Esophagus muscularis mucosa (tissue), 4 donors: ENCODE data around the gene NKTR. TPM values are rescaled to one million over a fixed set of nuclear protein-coding genes. Genes with fewer than 3 reads are reported as not detected.

Source experiments
- DNase-seq: peaks from one replicate; pipeline ENCODE4 v3.0.0-alpha.2; 2017; ENCODE audit errors: extremely low spot score
- H3K27ac ChIP-seq, 4 donors: fragments of 200-600 bp; sonication (generic); replicated peaks in 1 of 4; 1 replicate in 3 of 4; 2 replicates in 1 of 4; pipeline ENCODE4 v1.5.1; 2016 to 2019; ENCODE audit warnings: mild to moderate bottlenecking in 1 of 4
- H3K27me3 ChIP-seq, 4 donors: fragments of 200-600 bp; sonication (generic); one replicate each; pipeline versions ENCODE4 v1.5.1 to v1.6.0; 2016 to 2019
- H3K36me3 ChIP-seq, 4 donors: fragments of 200-600 bp; sonication (generic); one replicate each; pipeline ENCODE4 v1.5.1; 2016 to 2019
- H3K4me1 ChIP-seq, 4 donors: fragments of 200-600 bp; sonication (generic); one replicate each; pipeline ENCODE4 v1.5.1; 2016 to 2019
- H3K4me3 ChIP-seq, 4 donors: fragments of 200-600 bp; sonication (generic); 1 replicate in 2 of 4; 2 replicates in 2 of 4; pipeline ENCODE4 v1.5.1; 2016 to 2019; ENCODE audit warnings: mild to moderate bottlenecking in 4 of 4, moderate library complexity in 1 of 4
- H3K9me3 ChIP-seq, 4 donors: fragments of 200-600 bp; sonication (generic); 1 replicate in 3 of 4; 2 replicates in 1 of 4; pipeline ENCODE4 v1.5.1; 2016 to 2019
- CTCF ChIP-seq, 3 experiments: fragments of 200-600 bp in 2 of 3; fragments of 450-650 bp in 1 of 3; sonication (generic) in 2 of 3; IDR thresholded peaks; one replicate each; pipeline ENCODE4 v1.5.1; 2017 to 2019; ENCODE audit warnings: antibody characterized with exemption in 3 of 3, mild to moderate bottlenecking in 2 of 3, moderate library complexity in 1 of 3
- EP300 ChIP-seq: sonication (generic); formaldehyde crosslinking; IDR thresholded peaks from one replicate; pipeline ENCODE4 v1.6.1; 2017; ENCODE audit warnings: antibody characterized with exemption
- POLR2A ChIP-seq: fragments of 450-650 bp; IDR thresholded peaks from one replicate; pipeline ENCODE4 v1.6.1; 2017; ENCODE audit warnings: antibody characterized with exemption, moderate library complexity, mild to moderate bottlenecking, low read depth
- POLR2AphosphoS5 ChIP-seq, 2 donors: sonication (generic); formaldehyde crosslinking; IDR thresholded peaks; one replicate each; pipeline ENCODE4 v1.6.1; 2017; ENCODE audit warnings: antibody characterized with exemption in 2 of 2
- WGBS: methylation state at CpG from one replicate; pipeline ENCODE4 v1.1.5; 2018; 5-methylcytosine and 5-hydroxymethylcytosine counted together
- intact Hi-C: fragments of 100-400 bp; cut with DNase I; formaldehyde crosslinking; loops from one replicate; pipeline ENCODE4 v1.15.1; 2023
- total RNA-seq, 4 donors: library from RNA; depleted of rRNA; stranded (reverse); fragments of >200 nt; gene quantifications; one replicate each; pipeline versions ENCODE4 v1.1.0 to v1.2.1, GENCODE V29; 2016

The NKTR gene
- total RNA-seq, 4 donors from 2014 or later, result 24.7 to 73.1 (median 36.0) TPM

DNA sequence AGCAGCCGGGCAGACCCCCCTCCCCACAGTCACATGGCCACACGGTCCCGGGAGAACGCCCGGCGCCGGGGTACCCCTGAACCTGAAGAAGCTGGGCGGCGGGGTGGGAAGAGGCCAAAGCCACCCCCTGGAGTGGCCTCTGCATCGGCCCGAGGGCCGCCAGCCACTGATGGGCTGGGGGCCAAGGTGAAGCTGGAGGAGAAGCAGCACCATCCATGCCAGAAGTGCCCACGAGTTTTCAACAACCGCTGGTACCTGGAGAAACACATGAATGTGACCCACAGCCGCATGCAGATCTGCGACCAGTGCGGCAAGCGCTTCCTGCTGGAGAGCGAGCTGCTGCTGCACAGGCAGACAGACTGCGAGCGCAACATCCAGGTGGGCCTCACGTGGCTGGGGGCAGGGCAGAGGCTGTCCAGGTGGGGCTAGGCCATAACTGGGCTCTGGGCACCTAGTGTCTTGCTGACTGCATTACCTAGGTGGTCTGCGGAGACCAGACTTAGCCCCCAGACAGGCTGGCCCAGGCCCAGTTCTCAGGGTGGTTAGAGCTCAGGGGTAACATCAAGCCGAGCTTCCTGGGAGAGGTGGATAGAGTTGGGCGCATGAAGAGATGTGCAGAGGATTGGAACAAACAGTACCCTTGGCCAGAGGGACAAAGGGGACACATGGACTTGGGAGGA is 59.1 kb downstream of the NKTR start:
- DNase-seq, result peak; percentile 86
- H3K9me3 ChIP-seq, result no peaks in the 10 kb centered on the region
- intact Hi-C loops, result no loop called here
- 69% methylated on average over 24 of the region's 25 CpGs for WGBS
- H3K4me1 ChIP-seq, result peaks cover 33 to 70% (median 52%) of the 10 kb centered on the region in 4 donors
- H3K27me3 ChIP-seq, result no peaks in the 10 kb centered on the region
- H3K4me3 ChIP-seq, result no peak overlapping the region
- TF ChIP-seq CTCF (IDR thresholded peaks at IDR 0.05) (no peak), EP300 (no peak), POLR2AphosphoS5 (IDR thresholded peaks at IDR 0.05) (no peak), POLR2A (no peak)
- H3K36me3 ChIP-seq, result peaks cover 5 to 35% (median 25%) of the 10 kb centered on the region in 4 donors
- H3K27ac ChIP-seq, result peak overlapping the region; percentile 17 to 48 (median 44)

GRCh38 chr3:42660131-42660715 is 59.7 kb downstream of the NKTR start:
- peaks cover 29 to 67% (median 46%) of the 10 kb centered on the region in 4 donors for H3K4me1 ChIP-seq
- intact Hi-C loops, result no loop called here
- H3K27me3 ChIP-seq, result no peaks in the 10 kb centered on the region
- TF ChIP-seq POLR2A (no peak), EP300 (no peak), CTCF (IDR thresholded peaks at IDR 0.05) (no peak), POLR2AphosphoS5 (IDR thresholded peaks at IDR 0.05) (no peak)
- DNase-seq, result no peak
- 54% methylated on average over 6 of the region's 6 CpGs for WGBS
- peaks cover 5 to 35% (median 25%) of the 10 kb centered on the region in 4 donors for H3K36me3 ChIP-seq
- no peaks in the 10 kb centered on the region for H3K9me3 ChIP-seq
- H3K4me3 ChIP-seq, result no peak overlapping the region
- peak overlapping the region in 3 of 4 donors; percentile 17 to 46 (median 41) for H3K27ac ChIP-seq

- DNase-seq, result no peak
- intact Hi-C loops, result no loop called here
- peaks cover 26 to 66% (median 41%) of the 10 kb centered on the region in 4 donors for H3K4me1 ChIP-seq
- 62% methylated on average over 4 of the region's 4 CpGs for WGBS
- no peak overlapping the region for H3K4me3 ChIP-seq
- peaks cover 5 to 35% (median 25%) of the 10 kb centered on the region in 4 donors for H3K36me3 ChIP-seq
- no peak overlapping the region for H3K27ac ChIP-seq
- H3K9me3 ChIP-seq, result no peaks in the 10 kb centered on the region
- no peaks in the 10 kb centered on the region for H3K27me3 ChIP-seq
- no peak for TF ChIP-seq EP300
- TF ChIP-seq CTCF (IDR thresholded peaks at IDR 0.05), result no peak
- no peak for TF ChIP-seq POLR2A
- no peak for TF ChIP-seq POLR2AphosphoS5 (IDR thresholded peaks at IDR 0.05)
Observed at GRCh38 chr3:42660898-42661297, 60.4 kb downstream of the NKTR start.

DNA sequence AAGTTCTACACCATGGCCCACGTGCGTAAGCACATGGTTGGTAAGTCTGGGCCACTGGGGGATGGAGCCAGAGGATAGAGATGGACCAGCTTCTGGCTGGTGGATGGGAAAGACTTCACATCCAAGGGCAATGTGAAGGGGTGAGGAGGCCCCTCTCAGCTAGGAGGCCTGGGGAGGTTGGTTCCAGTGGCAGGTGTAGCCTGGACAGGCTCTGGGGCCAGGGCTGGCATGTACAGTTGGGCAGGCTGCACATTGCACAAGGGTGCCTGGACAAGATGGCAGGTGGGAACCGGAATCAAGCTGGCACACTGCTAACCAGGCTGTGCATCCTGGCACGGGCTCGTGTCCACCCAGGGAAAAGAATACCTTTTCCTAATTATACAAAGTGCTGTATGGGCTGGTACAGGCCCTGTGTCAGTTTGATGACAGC is 61.1 kb downstream of the NKTR start:
- peaks cover 5 to 35% (median 25%) of the 10 kb centered on the region in 4 donors for H3K36me3 ChIP-seq
- no peaks in the 10 kb centered on the region for H3K27me3 ChIP-seq
- no peak for TF ChIP-seq CTCF (IDR thresholded peaks at IDR 0.05)
- TF ChIP-seq EP300, result no peak
- no peak for TF ChIP-seq POLR2A
- peaks cover 32 to 66% (median 41%) of the 10 kb centered on the region in 4 donors for H3K4me1 ChIP-seq
- no peak overlapping the region for H3K4me3 ChIP-seq
- 97% methylated on average over 5 of the region's 5 CpGs for WGBS
- DNase-seq, result no peak
- no peaks in the 10 kb centered on the region for H3K9me3 ChIP-seq
- no peak overlapping the region for H3K27ac ChIP-seq
- intact Hi-C loops, result no loop called here
